AG04450 (cell line): ENCODE measurements around the gene RGS19. TPM values are rescaled to one million over a fixed set of nuclear protein-coding genes. Genes with fewer than 3 reads are reported as not detected.

Experiments
- CTCF ChIA-PET: fragments of 300-600, 350-600 bp; formaldehyde crosslinking; extraction: SDS; loops from one replicate; lab custom pipeline; 2022; ENCODE audit warnings: antibody characterized with exemption, inconsistent platforms; lab: Charles Lee
- POLR2A ChIA-PET: fragments of 350-600 bp; formaldehyde crosslinking; extraction: SDS; loops from one replicate; lab custom pipeline; 2021; ENCODE audit warnings: antibody characterized with exemption, inconsistent platforms; lab: Yijun Ruan, JAX
- DNase-seq: peaks from one replicate; pipeline ENCODE4 v3.0.0-alpha.2; 2011; ENCODE audit warnings: low read depth, low spot score
- H3K27ac ChIP-seq: one replicate; pipeline ENCODE4 v1.5.1; 2012; ENCODE audit warnings: low read depth, low read length, control low read depth
- H3K27me3 ChIP-seq: one replicate; pipeline ENCODE4 v1.6.0; 2012; ENCODE audit warnings: low read length; ENCODE audit not compliant: control insufficient read depth, insufficient read depth
- H3K4me3 ChIP-seq: 2 replicates; pipeline ENCODE4 v1.5.1; 2011; ENCODE audit warnings: mild to moderate bottlenecking, low read depth, low read length, control low read depth
- H3K9me3 ChIP-seq: 2 replicates; pipeline ENCODE4 v1.5.1; 2012; ENCODE audit warnings: low read length; ENCODE audit not compliant: control insufficient read depth, insufficient read depth
- polyA plus RNA-seq: library from polyadenylated mRNA; depleted of rRNA; stranded (reverse); fragments of >200 nt; gene quantifications from 2 replicates; pipeline ENCODE4 v1.2.3, GENCODE V29; 2011
- TF ChIP-seq, protein P1 (sequence below): IDR thresholded peaks from 2 replicates; pipeline ENCODE4 v1.5.1; 2011; ENCODE audit warnings: low read depth, low read length, control low read depth, inconsistent platforms

The RGS19 gene
- polyA plus RNA-seq, 1 experiment: 7.5 TPM

DNA sequence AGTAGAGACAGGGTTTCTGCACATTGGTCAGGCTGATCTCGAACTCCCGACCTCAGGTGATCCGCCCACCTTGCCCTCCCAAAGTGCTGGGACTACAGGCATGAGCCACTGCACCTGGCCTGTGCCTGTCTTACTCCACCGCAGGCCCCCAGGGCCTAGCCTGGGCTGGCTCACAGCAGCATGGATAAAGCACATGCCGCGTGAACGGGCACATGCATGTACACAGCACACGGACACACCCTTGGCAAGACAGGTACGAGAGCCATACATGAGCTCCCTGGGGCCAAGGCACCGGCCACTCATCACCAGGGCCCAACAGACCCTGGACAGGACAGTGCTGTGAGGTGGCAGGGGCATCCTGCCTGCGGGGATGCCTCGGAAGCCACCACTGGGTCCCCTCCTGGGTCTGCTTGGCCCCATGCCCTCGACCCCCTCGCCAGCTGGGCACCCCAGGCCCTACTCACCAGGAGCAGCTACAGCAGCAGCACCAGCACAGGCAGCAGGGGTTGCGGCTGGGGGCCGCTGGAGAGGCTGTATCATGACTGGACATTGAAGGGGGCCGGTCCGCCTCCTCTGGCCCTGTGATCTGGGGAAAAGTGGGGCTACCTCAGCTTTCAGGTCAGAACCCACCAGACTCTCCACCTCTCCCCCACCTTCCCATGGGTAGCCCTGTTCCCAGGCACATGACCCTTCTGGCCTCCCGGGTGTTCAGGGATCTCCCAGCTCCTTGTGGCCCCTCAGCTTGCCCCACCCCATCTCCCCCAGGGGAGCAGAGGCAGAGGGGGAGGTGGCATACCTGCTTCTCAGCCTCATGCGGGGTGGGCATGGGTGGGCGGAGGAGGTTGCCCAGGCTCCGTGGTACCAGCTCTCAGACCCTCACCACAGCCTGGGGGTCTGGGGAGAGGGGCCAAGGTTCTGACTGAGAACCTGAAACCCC lies 3.0 kb downstream of the RGS19 start:
- CTCF ChIA-PET: no interaction called here
- TF ChIP-seq, protein P1, sequence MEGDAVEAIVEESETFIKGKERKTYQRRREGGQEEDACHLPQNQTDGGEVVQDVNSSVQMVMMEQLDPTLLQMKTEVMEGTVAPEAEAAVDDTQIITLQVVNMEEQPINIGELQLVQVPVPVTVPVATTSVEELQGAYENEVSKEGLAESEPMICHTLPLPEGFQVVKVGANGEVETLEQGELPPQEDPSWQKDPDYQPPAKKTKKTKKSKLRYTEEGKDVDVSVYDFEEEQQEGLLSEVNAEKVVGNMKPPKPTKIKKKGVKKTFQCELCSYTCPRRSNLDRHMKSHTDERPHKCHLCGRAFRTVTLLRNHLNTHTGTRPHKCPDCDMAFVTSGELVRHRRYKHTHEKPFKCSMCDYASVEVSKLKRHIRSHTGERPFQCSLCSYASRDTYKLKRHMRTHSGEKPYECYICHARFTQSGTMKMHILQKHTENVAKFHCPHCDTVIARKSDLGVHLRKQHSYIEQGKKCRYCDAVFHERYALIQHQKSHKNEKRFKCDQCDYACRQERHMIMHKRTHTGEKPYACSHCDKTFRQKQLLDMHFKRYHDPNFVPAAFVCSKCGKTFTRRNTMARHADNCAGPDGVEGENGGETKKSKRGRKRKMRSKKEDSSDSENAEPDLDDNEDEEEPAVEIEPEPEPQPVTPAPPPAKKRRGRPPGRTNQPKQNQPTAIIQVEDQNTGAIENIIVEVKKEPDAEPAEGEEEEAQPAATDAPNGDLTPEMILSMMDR: no peak

DNA sequence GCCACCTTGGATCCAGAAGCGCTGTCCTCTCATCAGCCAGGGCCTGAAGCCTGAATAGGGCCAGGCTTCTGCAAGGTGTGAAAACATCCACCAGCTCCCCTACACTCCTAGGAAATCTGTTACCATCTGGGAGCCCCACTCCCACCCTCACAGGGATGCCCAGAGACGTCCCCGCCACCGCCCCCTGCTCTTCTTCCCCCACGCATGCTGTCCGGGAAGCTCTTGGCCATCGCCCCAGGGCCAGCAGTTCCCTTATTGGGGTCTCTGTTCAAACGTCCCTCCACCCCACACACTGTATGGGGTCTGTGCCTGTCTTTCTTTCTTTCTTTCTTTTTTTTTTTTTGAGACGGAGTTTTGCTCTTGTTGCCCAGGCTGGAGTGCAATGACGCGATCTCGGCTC lies 3.8 kb downstream of the RGS19 start:
- Histone ChIP-seq H3K27me3 (no peaks in the 10 kb centered on the region), H3K4me3 (no peak overlapping the region), H3K27ac (no peak overlapping the region), H3K9me3 (no peaks in the 10 kb centered on the region; the same call in 1 of the 2 replicates)
- TF ChIP-seq, protein P1: no peak
- POLR2A ChIA-PET: no interaction called here
- DNase-seq: no peak
- CTCF ChIA-PET: no interaction called here

More for the DNA sequence above, 3.0 kb downstream of the RGS19 start:
- POLR2A ChIA-PET: no interaction called here
- no peak overlapping the region for H3K27ac ChIP-seq
- H3K4me3 ChIP-seq: no peak overlapping the region
- no peaks in the 10 kb centered on the region; the same call in 1 of the 2 replicates for H3K9me3 ChIP-seq
- DNase-seq: no peak
- no peaks in the 10 kb centered on the region for H3K27me3 ChIP-seq

DNA sequence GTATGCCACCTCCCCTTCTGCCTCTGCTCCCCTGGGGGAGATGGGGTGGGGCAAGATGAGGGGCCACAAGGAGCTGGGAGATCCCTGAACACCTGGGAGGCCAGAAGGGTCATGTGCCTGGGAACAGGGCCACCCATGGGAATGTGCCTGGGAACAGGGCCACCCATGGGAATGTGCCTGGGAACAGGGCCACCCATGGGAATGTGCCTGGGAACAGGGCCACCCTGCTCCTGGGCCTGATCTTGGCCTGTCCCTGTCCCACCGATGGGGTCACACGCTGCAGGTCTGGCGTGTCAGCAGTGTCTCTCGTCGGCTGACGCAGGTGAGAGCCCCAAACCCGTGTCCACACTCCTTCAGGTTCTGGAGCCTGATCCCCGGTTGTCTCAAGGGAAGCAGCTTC lies 4.4 kb downstream of the RGS19 start:
- no peak overlapping the region for H3K27ac ChIP-seq
- TF ChIP-seq, protein P1: no peak
- ChIA-PET CTCF (no interaction called here), POLR2A (no interaction called here)
- no peaks in the 10 kb centered on the region; the same call in 1 of the 2 replicates for H3K9me3 ChIP-seq
- H3K27me3 ChIP-seq: no peaks in the 10 kb centered on the region
- H3K4me3 ChIP-seq: no peak overlapping the region
- DNase-seq: no peak

DNA sequence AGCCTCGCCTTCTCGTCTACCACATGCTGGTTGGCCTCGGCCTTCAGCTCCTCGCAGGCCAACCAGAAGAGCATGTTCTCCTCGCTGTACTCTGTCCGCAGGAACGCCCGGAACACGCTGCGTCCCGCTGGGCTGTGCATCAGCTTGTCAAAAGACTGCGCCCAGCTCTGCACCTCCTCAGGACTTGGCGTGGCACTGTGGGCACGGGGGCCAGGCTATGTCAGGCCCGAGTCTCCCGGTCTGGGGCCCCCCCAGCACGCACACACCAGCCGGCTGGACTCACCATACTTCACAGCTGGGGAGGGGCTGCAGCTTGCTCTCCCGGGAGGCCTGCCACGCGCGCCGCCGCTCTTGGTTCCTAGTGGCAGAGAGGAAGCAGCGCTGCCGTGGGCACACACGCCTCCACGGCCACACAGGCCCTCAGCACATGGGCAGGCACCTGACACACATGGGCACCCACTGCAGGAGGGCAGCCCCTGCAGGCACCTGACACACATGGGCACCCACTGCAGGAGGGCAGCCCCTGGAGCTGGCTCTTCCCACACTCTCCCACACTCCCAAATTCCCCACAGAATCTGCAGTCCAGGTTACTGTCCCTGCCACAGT lies 5.0 kb downstream of the RGS19 start:
- H3K4me3 ChIP-seq: no peak overlapping the region
- H3K27me3 ChIP-seq: no peaks in the 10 kb centered on the region
- no peak overlapping the region for H3K27ac ChIP-seq
- CTCF ChIA-PET: no interaction called here
- TF ChIP-seq, protein P1: no peak
- DNase-seq: no peak
- no peaks in the 10 kb centered on the region; the same call in 1 of the 2 replicates for H3K9me3 ChIP-seq
- POLR2A ChIA-PET: no interaction called here
